SU-DHL-6 (cell line): Measurements from ENCODE around the gene SMCR8.

Source experiments
- EZH2phosphoT487 ChIP-seq: fragments of 200-600 bp; sonication (generic), shearing (Covaris generic); conservative IDR thresholded peaks from 2 replicates; pipeline ENCODE4 v1.6.1; 2018; ENCODE audit warnings: mild to moderate bottlenecking, antibody characterized with exemption, low read length, moderate library complexity, mixed read lengths
- TF ChIP-seq, protein P1 (sequence below): fragments of 200-600 bp; sonication (generic); IDR thresholded peaks from one replicate; pipeline ENCODE4 v1.5.1; 2017; ENCODE audit warnings: antibody characterized with exemption, mild to moderate bottlenecking, low read length, moderate library complexity; ENCODE audit not compliant: insufficient read depth, poor library complexity, severe bottlenecking

DNA sequence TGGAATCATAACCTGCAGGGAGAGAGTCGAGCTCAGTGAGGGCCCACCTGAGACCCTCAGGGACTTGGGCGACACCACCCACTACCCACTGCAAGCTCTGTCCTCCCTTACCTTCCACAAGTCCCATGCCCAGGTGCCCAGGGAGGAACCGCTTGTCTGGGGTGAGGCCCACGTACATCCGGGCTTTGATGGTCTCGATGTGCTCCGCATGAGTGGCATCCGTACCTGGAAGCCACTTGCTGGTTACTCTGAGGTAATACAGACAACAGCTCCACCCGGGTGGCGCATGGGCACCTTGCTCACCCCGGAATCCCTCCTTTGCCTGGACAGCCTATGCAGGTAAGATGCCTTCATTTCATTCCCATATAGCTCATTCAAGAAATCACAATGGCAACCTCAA lies 29.8 kb upstream of the SMCR8 start:
- TF ChIP-seq, protein P1, sequence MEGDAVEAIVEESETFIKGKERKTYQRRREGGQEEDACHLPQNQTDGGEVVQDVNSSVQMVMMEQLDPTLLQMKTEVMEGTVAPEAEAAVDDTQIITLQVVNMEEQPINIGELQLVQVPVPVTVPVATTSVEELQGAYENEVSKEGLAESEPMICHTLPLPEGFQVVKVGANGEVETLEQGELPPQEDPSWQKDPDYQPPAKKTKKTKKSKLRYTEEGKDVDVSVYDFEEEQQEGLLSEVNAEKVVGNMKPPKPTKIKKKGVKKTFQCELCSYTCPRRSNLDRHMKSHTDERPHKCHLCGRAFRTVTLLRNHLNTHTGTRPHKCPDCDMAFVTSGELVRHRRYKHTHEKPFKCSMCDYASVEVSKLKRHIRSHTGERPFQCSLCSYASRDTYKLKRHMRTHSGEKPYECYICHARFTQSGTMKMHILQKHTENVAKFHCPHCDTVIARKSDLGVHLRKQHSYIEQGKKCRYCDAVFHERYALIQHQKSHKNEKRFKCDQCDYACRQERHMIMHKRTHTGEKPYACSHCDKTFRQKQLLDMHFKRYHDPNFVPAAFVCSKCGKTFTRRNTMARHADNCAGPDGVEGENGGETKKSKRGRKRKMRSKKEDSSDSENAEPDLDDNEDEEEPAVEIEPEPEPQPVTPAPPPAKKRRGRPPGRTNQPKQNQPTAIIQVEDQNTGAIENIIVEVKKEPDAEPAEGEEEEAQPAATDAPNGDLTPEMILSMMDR = no peak
- no peak for TF ChIP-seq EZH2phosphoT487
